22Rv1 (cell line): ENCODE data around the gene PDGFC.

Source experiments
- ZFX ChIP-seq: fragments of 450-650 bp; IDR thresholded peaks from 2 replicates; pipeline ENCODE4 v1.6.1; 2017; ENCODE audit warnings: antibody characterized with exemption, borderline replicate concordance
- TF ChIP-seq, protein P1 (sequence below): fragments of 450-650 bp; IDR thresholded peaks from 2 replicates; pipeline ENCODE4 v1.5.1; 2017; ENCODE audit warnings: mild to moderate bottlenecking

DNA sequence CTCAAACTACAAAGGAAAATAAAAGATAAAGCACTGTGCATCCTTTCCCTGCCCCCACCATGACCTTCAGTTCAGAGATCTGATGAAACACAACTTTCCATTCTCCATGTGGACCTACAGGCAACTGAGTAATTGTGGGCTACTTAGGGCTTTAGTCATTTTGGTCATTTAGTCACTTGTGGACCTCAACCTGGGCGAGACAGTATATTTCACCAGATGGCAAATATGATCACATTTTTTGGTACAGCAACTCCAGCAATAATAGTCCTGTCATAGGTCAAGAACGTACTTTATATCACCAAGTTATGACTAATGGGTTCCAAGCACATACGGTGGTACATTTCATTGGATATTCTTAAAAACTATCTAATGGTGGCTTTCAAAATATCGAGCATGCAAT is 141.2 kb downstream of the PDGFC start:
- TF ChIP-seq, protein P1, sequence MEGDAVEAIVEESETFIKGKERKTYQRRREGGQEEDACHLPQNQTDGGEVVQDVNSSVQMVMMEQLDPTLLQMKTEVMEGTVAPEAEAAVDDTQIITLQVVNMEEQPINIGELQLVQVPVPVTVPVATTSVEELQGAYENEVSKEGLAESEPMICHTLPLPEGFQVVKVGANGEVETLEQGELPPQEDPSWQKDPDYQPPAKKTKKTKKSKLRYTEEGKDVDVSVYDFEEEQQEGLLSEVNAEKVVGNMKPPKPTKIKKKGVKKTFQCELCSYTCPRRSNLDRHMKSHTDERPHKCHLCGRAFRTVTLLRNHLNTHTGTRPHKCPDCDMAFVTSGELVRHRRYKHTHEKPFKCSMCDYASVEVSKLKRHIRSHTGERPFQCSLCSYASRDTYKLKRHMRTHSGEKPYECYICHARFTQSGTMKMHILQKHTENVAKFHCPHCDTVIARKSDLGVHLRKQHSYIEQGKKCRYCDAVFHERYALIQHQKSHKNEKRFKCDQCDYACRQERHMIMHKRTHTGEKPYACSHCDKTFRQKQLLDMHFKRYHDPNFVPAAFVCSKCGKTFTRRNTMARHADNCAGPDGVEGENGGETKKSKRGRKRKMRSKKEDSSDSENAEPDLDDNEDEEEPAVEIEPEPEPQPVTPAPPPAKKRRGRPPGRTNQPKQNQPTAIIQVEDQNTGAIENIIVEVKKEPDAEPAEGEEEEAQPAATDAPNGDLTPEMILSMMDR = no peak
- no peak for TF ChIP-seq ZFX
